PC-9 (cell line): Measurements from ENCODE around the gene CXCL12. TPM values are rescaled to one million over a fixed set of nuclear protein-coding genes. Genes with fewer than 3 reads are reported as not detected.

Source experiments
- BruUV-seq: library from RNA; stranded (reverse); fragments of 400-500 nt; replicated peaks from 2 replicates; lab custom pipeline; 2021; lab: Mats Ljungman, UMichigan
- CTCF ChIA-PET: fragments of 300-600 bp; sonication (Branson Sonifier 250); formaldehyde crosslinking; loops from one replicate; lab custom pipeline; 2022; ENCODE audit warnings: antibody characterized with exemption; lab: Charles Lee
- POLR2A ChIA-PET: fragments of 300-600 bp; sonication (Branson Sonifier 250); formaldehyde crosslinking; loops from one replicate; lab custom pipeline; 2022; ENCODE audit warnings: antibody characterized with exemption; ENCODE audit not compliant: unreplicated experiment; lab: Charles Lee
- DNase-seq, 2 experiments: peaks; one replicate each; pipeline versions ENCODE4 v3.0.0 to v3.0.0-alpha.2; 2015 to 2022; ENCODE audit warnings: mixed read lengths in 1 of 2
- H2AFZ ChIP-seq: fragments of 200-600 bp; sonication (generic); 2 replicates; pipeline ENCODE4 v1.8.1; 2017; ENCODE audit warnings: antibody characterized with exemption
- H3F3A ChIP-seq: fragments of 200-600 bp; sonication (generic); 2 replicates; pipeline ENCODE4 v1.8.1; 2017; ENCODE audit warnings: antibody characterized with exemption, mild to moderate bottlenecking, low read depth; ENCODE audit not compliant: insufficient read depth
- H3K27ac ChIP-seq: fragments of 200-600 bp; sonication (generic); 2 replicates; pipeline ENCODE4 v1.6.1; 2016; ENCODE audit warnings: mixed run types
- H3K27me3 ChIP-seq: fragments of 200-600 bp; sonication (generic); 2 replicates; pipeline ENCODE4 v1.6.1; 2016; ENCODE audit warnings: low read depth, mixed run types; ENCODE audit not compliant: insufficient read depth
- H3K36me3 ChIP-seq: fragments of 200-600 bp; sonication (generic); 2 replicates; pipeline ENCODE4 v1.6.1; 2016; ENCODE audit warnings: low read depth, mixed run types
- H3K4me1 ChIP-seq: fragments of 200-600 bp; sonication (generic); replicated peaks from 2 replicates; pipeline ENCODE4 v1.6.1; 2016; ENCODE audit warnings: mixed run types; ENCODE audit not compliant: insufficient read depth
- H3K4me2 ChIP-seq: fragments of 200-600 bp; sonication (generic); 2 replicates; pipeline ENCODE4 v1.6.1; 2017; ENCODE audit warnings: mixed run types
- H3K4me3 ChIP-seq: fragments of 200-600 bp; sonication (generic); 2 replicates; pipeline ENCODE4 v1.6.1; 2016; ENCODE audit warnings: mixed run types
- H3K79me2 ChIP-seq: fragments of 200-600 bp; sonication (generic); 2 replicates; pipeline ENCODE4 v1.6.1; 2017; ENCODE audit warnings: low read depth, mixed run types
- H3K9me2 ChIP-seq: fragments of 200-600 bp; sonication (generic); 2 replicates; pipeline ENCODE4 v1.8.1; 2017; ENCODE audit warnings: mild to moderate bottlenecking; ENCODE audit not compliant: insufficient read depth
- H3K9me3 ChIP-seq: fragments of 200-600 bp; sonication (generic); 2 replicates; pipeline ENCODE4 v1.8.1; 2016; ENCODE audit warnings: low read depth; ENCODE audit not compliant: insufficient read depth
- H4K20me1 ChIP-seq: fragments of 200-600 bp; sonication (generic); 2 replicates; pipeline ENCODE4 v1.8.1; 2017; ENCODE audit not compliant: insufficient read depth
- EZH2 ChIP-seq: fragments of 200-600 bp; sonication (generic); IDR thresholded peaks from 2 replicates; pipeline ENCODE4 v1.8.0; 2017; ENCODE audit warnings: antibody characterized with exemption, low read depth
- intact Hi-C: fragments of 100-400 bp; cut with micrococcal nuclease; formaldehyde crosslinking; loops from one replicate; pipeline ENCODE4 v1.10.0; 2022; ENCODE audit not compliant: unreplicated experiment
- total RNA-seq: library from RNA; stranded (reverse); gene quantifications from 2 replicates; pipeline ENCODE4 v1.2.3, GENCODE V29; 2021
- TF ChIP-seq, protein P1 (sequence below): fragments of 200-600 bp; sonication (generic); conservative IDR thresholded peaks from 2 replicates; pipeline ENCODE4 v1.6.1; 2017; ENCODE audit warnings: mixed run types, antibody characterized with exemption, mild to moderate bottlenecking, moderate library complexity

CXCL12 gene
- total RNA-seq, 1 experiment from 2014 or later, result not detected

DNA sequence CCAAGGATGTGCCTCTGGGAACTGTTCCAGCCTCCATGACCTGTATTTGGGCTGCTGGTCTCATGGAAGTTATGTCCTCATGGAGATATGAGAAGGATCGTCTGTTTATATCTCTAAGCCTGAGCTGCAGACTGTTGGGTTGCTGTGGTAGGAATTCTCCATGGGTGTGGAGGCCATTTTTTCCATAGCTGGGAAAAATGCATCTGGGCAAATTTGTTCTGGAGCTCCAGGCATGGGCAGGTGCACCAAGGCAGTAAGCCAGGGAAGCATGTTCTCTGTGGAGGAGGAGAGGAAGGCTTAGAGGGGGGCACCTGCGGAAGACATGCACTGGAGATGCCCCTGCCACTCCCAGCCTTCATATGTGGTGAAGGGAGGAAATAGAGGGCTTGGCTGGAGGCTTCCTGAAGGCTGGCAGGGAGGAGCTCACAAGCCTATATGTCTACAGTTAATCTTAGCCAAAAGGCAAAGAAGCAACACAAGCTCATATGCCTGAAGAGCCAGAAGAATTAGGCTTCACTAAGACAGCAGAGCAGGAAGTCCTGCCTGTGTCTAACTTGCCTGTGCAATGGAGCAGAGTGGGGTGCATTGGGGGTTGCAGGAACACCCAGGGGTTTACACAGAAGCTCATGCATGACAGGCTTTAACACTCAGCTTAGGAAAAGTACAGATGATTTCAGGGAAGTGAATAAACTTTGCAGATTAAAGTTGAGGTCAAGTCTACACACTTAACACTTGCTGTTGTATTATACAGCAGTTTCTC, 35.1 kb upstream of the CXCL12 start:
- Histone ChIP-seq H4K20me1 (no peaks in the 10 kb centered on the region), H3K27ac (no peak overlapping the region), H3K9me3 (no peaks in the 10 kb centered on the region), H3F3A (no peaks in the 10 kb centered on the region), H3K4me3 (no peak overlapping the region), H3K27me3 (peaks cover 29% of the 10 kb centered on the region), H3K4me2 (no peak overlapping the region), H2AFZ (no peak overlapping the region), H3K4me1 (no peaks in the 10 kb centered on the region), H3K9me2 (no peaks in the 10 kb centered on the region), H3K79me2 (no peaks in the 10 kb centered on the region), H3K36me3 (no peaks in the 10 kb centered on the region)
- ChIA-PET CTCF (no interaction called here), POLR2A (no interaction called here)
- TF ChIP-seq, protein P1, sequence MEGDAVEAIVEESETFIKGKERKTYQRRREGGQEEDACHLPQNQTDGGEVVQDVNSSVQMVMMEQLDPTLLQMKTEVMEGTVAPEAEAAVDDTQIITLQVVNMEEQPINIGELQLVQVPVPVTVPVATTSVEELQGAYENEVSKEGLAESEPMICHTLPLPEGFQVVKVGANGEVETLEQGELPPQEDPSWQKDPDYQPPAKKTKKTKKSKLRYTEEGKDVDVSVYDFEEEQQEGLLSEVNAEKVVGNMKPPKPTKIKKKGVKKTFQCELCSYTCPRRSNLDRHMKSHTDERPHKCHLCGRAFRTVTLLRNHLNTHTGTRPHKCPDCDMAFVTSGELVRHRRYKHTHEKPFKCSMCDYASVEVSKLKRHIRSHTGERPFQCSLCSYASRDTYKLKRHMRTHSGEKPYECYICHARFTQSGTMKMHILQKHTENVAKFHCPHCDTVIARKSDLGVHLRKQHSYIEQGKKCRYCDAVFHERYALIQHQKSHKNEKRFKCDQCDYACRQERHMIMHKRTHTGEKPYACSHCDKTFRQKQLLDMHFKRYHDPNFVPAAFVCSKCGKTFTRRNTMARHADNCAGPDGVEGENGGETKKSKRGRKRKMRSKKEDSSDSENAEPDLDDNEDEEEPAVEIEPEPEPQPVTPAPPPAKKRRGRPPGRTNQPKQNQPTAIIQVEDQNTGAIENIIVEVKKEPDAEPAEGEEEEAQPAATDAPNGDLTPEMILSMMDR, result no peak
- TF ChIP-seq EZH2, result no peak
- intact Hi-C loops, result no loop called here
- BruUV-seq, result no TSS peak
- DNase-seq, result peak in 1 of 2 experiments; percentile 28

DNA sequence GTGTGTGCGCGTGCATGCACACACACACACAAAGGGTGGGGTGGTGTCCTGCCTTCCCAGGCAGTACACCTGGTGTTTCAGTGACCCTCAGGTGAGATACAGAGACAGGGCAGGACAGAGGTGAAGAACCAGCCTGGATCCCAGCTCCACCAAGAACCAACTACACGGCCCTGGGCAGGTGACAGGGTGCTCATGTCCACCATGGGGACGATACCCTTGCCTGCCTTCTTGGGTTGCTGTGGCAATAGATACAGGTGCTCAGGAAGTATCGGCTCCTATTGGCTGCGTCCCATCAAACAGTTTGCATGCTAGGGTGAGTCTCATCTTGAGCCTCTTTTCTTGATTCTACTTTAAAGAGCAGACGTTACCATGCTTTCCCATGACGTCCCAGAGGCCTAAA, 33.7 kb upstream of the CXCL12 start:
- Histone ChIP-seq H3K79me2 (no peaks in the 10 kb centered on the region), H3K27me3 (peaks cover 30% of the 10 kb centered on the region), H3K4me3 (no peak overlapping the region), H3K27ac (no peak overlapping the region), H3K9me2 (no peaks in the 10 kb centered on the region), H4K20me1 (no peaks in the 10 kb centered on the region), H3K4me1 (no peaks in the 10 kb centered on the region), H2AFZ (no peak overlapping the region), H3F3A (no peaks in the 10 kb centered on the region), H3K36me3 (no peaks in the 10 kb centered on the region), H3K4me2 (no peak overlapping the region), H3K9me3 (no peaks in the 10 kb centered on the region)
- no TSS peak for BruUV-seq
- CTCF ChIA-PET, result no interaction called here
- intact Hi-C loops, result no loop called here
- no peak for DNase-seq
- POLR2A ChIA-PET, result no interaction called here
- TF ChIP-seq, protein P1, result no peak
- no peak for TF ChIP-seq EZH2

DNA sequence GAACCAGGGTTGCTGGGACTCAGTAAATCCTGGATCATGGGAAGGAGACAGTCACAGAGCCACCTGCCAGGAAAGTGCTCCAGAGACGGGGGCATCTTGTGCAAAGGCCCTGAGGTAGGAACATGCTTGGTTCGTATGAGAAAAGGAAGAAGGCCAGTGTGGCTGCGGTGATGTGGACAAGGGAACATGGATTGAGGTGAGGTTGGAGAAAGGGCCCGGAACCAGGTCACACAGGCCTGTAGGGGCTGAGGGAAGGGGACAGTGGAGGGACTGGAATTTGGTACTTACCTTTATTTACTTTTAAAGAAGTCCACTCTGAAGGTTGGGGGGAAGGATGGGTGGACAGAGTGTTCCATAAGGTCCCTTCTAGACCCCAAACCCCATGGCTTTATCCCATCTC, 32.9 kb upstream of the CXCL12 start:
- intact Hi-C loops, result no loop called here
- TF ChIP-seq, protein P1, result no peak
- no peak for TF ChIP-seq EZH2
- H2AFZ ChIP-seq, result no peak overlapping the region
- no peaks in the 10 kb centered on the region for H3K9me2 ChIP-seq
- no peaks in the 10 kb centered on the region for H4K20me1 ChIP-seq
- no TSS peak for BruUV-seq
- H3K4me3 ChIP-seq, result no peak overlapping the region
- H3K36me3 ChIP-seq, result no peaks in the 10 kb centered on the region
- no peaks in the 10 kb centered on the region for H3F3A ChIP-seq
- no peaks in the 10 kb centered on the region for H3K4me1 ChIP-seq
- H3K27me3 ChIP-seq, result peaks cover 23% of the 10 kb centered on the region
- POLR2A ChIA-PET, result no interaction called here
- H3K79me2 ChIP-seq, result no peaks in the 10 kb centered on the region
- DNase-seq, result peak in 1 of 2 experiments; percentile 18
- no peak overlapping the region for H3K27ac ChIP-seq
- CTCF ChIA-PET, result no interaction called here
- no peak overlapping the region for H3K4me2 ChIP-seq
- no peaks in the 10 kb centered on the region for H3K9me3 ChIP-seq
